SU-DHL-6 (cell line): ENCODE data around the gene CCDC136.

Experiments used
- H2AFZ ChIP-seq: fragments of 200-600 bp; sonication (generic); 2 replicates; pipeline ENCODE4 v1.6.1; 2014; ENCODE audit warnings: low read depth, mild to moderate bottlenecking, moderate library complexity, mixed read lengths, antibody characterized with exemption, low read length; ENCODE audit not compliant: severe bottlenecking
- H3F3A ChIP-seq: fragments of 200-600 bp; shearing (Covaris generic); 2 replicates; pipeline ENCODE4 v1.6.0; 2016; ENCODE audit warnings: antibody characterized with exemption, mild to moderate bottlenecking; ENCODE audit not compliant: insufficient read depth
- H3K27ac ChIP-seq: fragments of 200-600 bp; sonication (generic); 2 replicates; pipeline ENCODE4 v1.5.1; 2016; ENCODE audit warnings: low read depth, mild to moderate bottlenecking, low read length, moderate library complexity, mixed read lengths
- H3K27me3 ChIP-seq: fragments of 200-600 bp; sonication (generic), shearing (Covaris generic); 2 replicates; pipeline ENCODE4 v1.6.0; 2014; ENCODE audit warnings: mild to moderate bottlenecking, low read length
- H3K36me3 ChIP-seq: fragments of 200-600 bp; sonication (generic); 2 replicates; pipeline ENCODE4 v1.6.1; 2014; ENCODE audit warnings: mild to moderate bottlenecking, low read length, mixed read lengths
- H3K4me2 ChIP-seq: fragments of 300-600, 200-600 bp; shearing (Covaris generic), sonication (generic); 2 replicates; pipeline ENCODE4 v1.6.0; 2014; ENCODE audit warnings: low read length, low read depth, mild to moderate bottlenecking; ENCODE audit not compliant: poor library complexity, severe bottlenecking
- H3K4me3 ChIP-seq: fragments of 200-600 bp; sonication (generic); 2 replicates; pipeline ENCODE4 v1.5.1; 2014; ENCODE audit warnings: antibody characterized with exemption, low read length, mild to moderate bottlenecking, mixed read lengths; ENCODE audit not compliant: insufficient read depth, poor library complexity, severe bottlenecking
- H3K79me2 ChIP-seq: fragments of 200-600 bp; sonication (generic); 2 replicates; pipeline ENCODE4 v1.6.1; 2014; ENCODE audit warnings: mild to moderate bottlenecking, low read length, moderate library complexity; ENCODE audit not compliant: insufficient read depth
- H3K9ac ChIP-seq: fragments of 200-600 bp; sonication (generic); 2 replicates; pipeline ENCODE4 v1.7.0; 2014; ENCODE audit warnings: mild to moderate bottlenecking, low read length
- H3K9me2 ChIP-seq: fragments of 200-600 bp; sonication (generic); replicated peaks from 2 replicates; pipeline ENCODE4 v1.6.1; 2014; ENCODE audit warnings: low read length; ENCODE audit not compliant: insufficient read depth
- H3K9me3 ChIP-seq: fragments of 200-600 bp; sonication (generic); 2 replicates; pipeline ENCODE4 v1.6.1; 2014; ENCODE audit warnings: low read length, mixed read lengths; ENCODE audit not compliant: insufficient read depth
- H4K20me1 ChIP-seq: fragments of 200-600 bp; sonication (generic); 2 replicates; pipeline ENCODE4 v1.6.1; 2014; ENCODE audit warnings: low read depth, mild to moderate bottlenecking, antibody characterized with exemption, low read length, moderate library complexity, mixed read lengths
- EZH2phosphoT487 ChIP-seq: fragments of 200-600 bp; sonication (generic), shearing (Covaris generic); conservative IDR thresholded peaks from 2 replicates; pipeline ENCODE4 v1.6.1; 2018; ENCODE audit warnings: mild to moderate bottlenecking, antibody characterized with exemption, low read length, moderate library complexity, mixed read lengths
- TF ChIP-seq, protein P1 (sequence below): fragments of 200-600 bp; sonication (generic); IDR thresholded peaks from one replicate; pipeline ENCODE4 v1.5.1; 2017; ENCODE audit warnings: antibody characterized with exemption, mild to moderate bottlenecking, low read length, moderate library complexity; ENCODE audit not compliant: insufficient read depth, poor library complexity, severe bottlenecking

CCDC136 gene

DNA sequence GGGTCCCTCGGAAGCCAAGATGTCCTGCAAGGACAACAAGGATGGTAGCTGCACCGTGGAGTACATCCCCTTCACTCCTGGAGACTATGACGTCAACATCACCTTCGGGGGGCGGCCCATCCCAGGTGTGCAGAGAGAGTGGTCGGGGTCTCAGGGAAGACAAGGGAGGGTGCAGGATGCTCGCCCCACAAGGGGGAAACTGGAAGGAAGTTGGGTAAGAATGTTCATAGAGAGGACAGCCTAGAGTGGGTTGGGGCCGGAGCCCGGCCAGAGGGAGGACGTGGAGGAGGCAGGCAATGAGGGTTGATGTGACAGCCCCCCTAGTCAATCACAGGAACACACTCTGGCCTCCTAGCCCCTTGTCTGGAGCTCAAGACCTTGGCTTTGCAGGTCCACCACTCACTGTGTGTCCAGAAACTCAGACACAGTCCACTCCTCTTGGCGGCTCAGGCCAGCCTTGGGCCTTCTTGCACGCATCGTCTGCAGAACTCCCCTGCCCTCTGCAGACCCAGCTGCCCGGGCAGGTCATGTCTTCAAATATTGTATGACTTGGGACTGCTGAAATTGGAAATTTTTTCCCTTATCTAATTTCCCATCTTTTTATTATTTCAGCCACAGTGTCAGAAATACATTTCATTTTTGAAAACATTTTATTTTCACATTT lies 55.1 kb downstream of the CCDC136 start:
- Histone ChIP-seq H4K20me1 (no peaks in the 10 kb centered on the region), H3K9me3 (no peaks in the 10 kb centered on the region), H3F3A (no peaks in the 10 kb centered on the region), H3K27ac (no peak overlapping the region), H2AFZ (no peak overlapping the region), H3K9me2 (no peaks in the 10 kb centered on the region), H3K4me2 (no peak overlapping the region), H3K79me2 (no peaks in the 10 kb centered on the region), H3K36me3 (no peaks in the 10 kb centered on the region), H3K27me3 (no peaks in the 10 kb centered on the region), H3K4me3 (no peak overlapping the region), H3K9ac (no peak overlapping the region)
- TF ChIP-seq, protein P1, sequence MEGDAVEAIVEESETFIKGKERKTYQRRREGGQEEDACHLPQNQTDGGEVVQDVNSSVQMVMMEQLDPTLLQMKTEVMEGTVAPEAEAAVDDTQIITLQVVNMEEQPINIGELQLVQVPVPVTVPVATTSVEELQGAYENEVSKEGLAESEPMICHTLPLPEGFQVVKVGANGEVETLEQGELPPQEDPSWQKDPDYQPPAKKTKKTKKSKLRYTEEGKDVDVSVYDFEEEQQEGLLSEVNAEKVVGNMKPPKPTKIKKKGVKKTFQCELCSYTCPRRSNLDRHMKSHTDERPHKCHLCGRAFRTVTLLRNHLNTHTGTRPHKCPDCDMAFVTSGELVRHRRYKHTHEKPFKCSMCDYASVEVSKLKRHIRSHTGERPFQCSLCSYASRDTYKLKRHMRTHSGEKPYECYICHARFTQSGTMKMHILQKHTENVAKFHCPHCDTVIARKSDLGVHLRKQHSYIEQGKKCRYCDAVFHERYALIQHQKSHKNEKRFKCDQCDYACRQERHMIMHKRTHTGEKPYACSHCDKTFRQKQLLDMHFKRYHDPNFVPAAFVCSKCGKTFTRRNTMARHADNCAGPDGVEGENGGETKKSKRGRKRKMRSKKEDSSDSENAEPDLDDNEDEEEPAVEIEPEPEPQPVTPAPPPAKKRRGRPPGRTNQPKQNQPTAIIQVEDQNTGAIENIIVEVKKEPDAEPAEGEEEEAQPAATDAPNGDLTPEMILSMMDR = no peak
- TF ChIP-seq EZH2phosphoT487 = no peak

- Histone ChIP-seq H3K36me3 (no peaks in the 10 kb centered on the region), H3K27me3 (no peaks in the 10 kb centered on the region), H2AFZ (no peak overlapping the region), H3F3A (no peaks in the 10 kb centered on the region), H4K20me1 (no peaks in the 10 kb centered on the region), H3K4me3 (no peak overlapping the region), H3K79me2 (no peaks in the 10 kb centered on the region), H3K4me2 (no peak overlapping the region), H3K9ac (no peak overlapping the region), H3K27ac (no peak overlapping the region), H3K9me3 (no peaks in the 10 kb centered on the region), H3K9me2 (no peaks in the 10 kb centered on the region)
- TF ChIP-seq, protein P1 = no peak
- no peak for TF ChIP-seq EZH2phosphoT487
Observed at GRCh38 chr7:128847721-128848211, 56.0 kb downstream of the CCDC136 start.

DNA sequence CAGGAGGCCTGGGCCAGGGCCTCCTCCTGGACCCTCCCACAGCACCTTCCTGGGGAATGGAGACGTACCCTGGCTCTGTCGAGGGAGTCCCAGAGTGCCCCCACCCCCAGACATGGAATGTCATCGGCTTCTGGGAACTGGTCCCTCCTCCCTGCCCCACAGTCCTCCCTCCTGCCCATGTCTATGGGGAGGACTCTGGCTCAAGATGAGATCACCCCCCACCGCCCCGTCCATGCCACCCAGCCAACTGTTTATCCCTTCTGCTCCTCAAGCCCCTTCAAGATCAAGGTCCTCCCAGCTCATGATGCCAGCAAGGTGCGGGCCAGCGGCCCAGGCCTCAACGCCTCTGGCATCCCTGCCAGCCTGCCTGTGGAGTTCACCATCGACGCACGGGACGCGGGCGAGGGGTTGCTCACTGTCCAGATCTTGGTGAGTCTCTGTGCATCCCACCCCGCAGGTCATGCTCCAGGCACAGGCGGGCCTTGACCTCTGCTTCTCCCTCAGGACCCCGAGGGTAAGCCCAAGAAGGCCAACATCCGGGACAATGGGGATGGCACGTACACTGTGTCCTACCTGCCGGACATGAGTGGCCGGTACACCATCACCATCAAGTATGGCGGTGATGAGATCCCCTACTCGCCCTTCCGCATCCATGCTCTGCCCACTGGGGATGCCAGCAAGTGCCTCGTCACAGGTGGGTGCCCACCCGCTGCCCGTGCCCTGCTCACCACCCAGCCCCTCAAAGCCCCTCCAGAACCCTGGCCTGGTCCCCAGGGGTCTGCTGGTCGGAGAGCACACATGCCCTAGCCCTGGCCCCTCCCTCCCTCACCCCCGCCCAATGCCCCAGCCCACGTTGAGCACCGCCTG lies 56.8 kb downstream of the CCDC136 start:
- no peaks in the 10 kb centered on the region for H3K36me3 ChIP-seq
- H3K27me3 ChIP-seq = no peaks in the 10 kb centered on the region
- no peaks in the 10 kb centered on the region for H3K9me2 ChIP-seq
- no peaks in the 10 kb centered on the region for H3K9me3 ChIP-seq
- H2AFZ ChIP-seq = no peak overlapping the region
- no peaks in the 10 kb centered on the region for H3K79me2 ChIP-seq
- no peak overlapping the region for H3K9ac ChIP-seq
- H3K4me2 ChIP-seq = no peak overlapping the region
- H3F3A ChIP-seq = no peaks in the 10 kb centered on the region
- H3K4me3 ChIP-seq = no peak overlapping the region
- TF ChIP-seq, protein P1 = no peak
- no peak for TF ChIP-seq EZH2phosphoT487
- H3K27ac ChIP-seq = no peak overlapping the region
- no peaks in the 10 kb centered on the region for H4K20me1 ChIP-seq
